H1 (cell line): Measurements from ENCODE around the gene IQUB. TPM values are rescaled to one million over a fixed set of nuclear protein-coding genes. Genes with fewer than 3 reads are reported as not detected.

ENCODE experiments used
- CTCF ChIA-PET: fragments of 300-600 bp; sonication (Branson Sonifier 250); formaldehyde crosslinking; loops from one replicate; lab custom pipeline; 2021; ENCODE audit not compliant: partially characterized antibody; lab: Charles Lee
- POLR2A ChIA-PET: fragments of 300-600 bp; sonication (Branson Sonifier 250); formaldehyde crosslinking; loops from one replicate; lab custom pipeline; 2021; ENCODE audit warnings: inconsistent platforms; ENCODE audit not compliant: partially characterized antibody; lab: Charles Lee
- DNase-seq, 2 experiments: peaks; one replicate each; pipeline versions ENCODE4 v3.0.0 to v3.0.0-alpha.2; 2010 to 2022; ENCODE audit warnings: low spot score in 2 of 2, low read depth in 1 of 2, mixed read lengths in 1 of 2
- FAIRE-seq: peaks from 2 replicates; lab custom pipeline; 2011; peaks lifted over from hg19 to GRCh38; lab: Jason Lieb, UNC
- H2AFZ ChIP-seq: 2 replicates; pipeline ENCODE4 v1.8.1; 2012; ENCODE audit warnings: low read length, inconsistent platforms
- H2AK5ac ChIP-seq: 2 replicates; pipeline ENCODE4 v1.6.1; 2013; ENCODE audit warnings: low read depth, low read length
- H2BK120ac ChIP-seq: replicated peaks from 2 replicates; pipeline ENCODE3; 2013; ENCODE audit warnings: low read depth, low read length, inconsistent platforms
- H2BK12ac ChIP-seq: 2 replicates; pipeline ENCODE4 v1.6.1; 2013; ENCODE audit warnings: low read depth, low read length
- H2BK15ac ChIP-seq: 2 replicates; pipeline ENCODE4 v1.6.1; 2013; ENCODE audit warnings: low read length
- H2BK20ac ChIP-seq: 2 replicates; pipeline ENCODE4 v1.6.1; 2013; ENCODE audit warnings: low read length
- H2BK5ac ChIP-seq: 2 replicates; pipeline ENCODE4 v1.6.1; 2013; ENCODE audit warnings: low read depth, low read length
- H3K14ac ChIP-seq: 2 replicates; pipeline ENCODE4 v1.6.1; 2013; ENCODE audit warnings: inconsistent platforms; ENCODE audit not compliant: insufficient read length
- H3K18ac ChIP-seq: 2 replicates; pipeline ENCODE4 v1.6.1; 2013; ENCODE audit warnings: low read length; ENCODE audit errors: extremely low read depth
- H3K23ac ChIP-seq: 2 replicates; pipeline ENCODE4 v1.6.1; 2013; ENCODE audit warnings: inconsistent platforms; ENCODE audit not compliant: insufficient read length
- H3K23me2 ChIP-seq: 2 replicates; pipeline ENCODE4 v1.6.1; 2013; ENCODE audit warnings: low read depth, low read length
- H3K27ac ChIP-seq: 2 replicates; pipeline ENCODE4 v1.6.1; 2011; ENCODE audit warnings: low read depth, low read length, inconsistent platforms
- H3K27me3 ChIP-seq, 4 experiments: replicated peaks in 1 of 4; 1 replicate in 1 of 4; 2 replicates in 3 of 4; pipeline versions ENCODE4 v1.6.1 to v1.8.1; 2011 to 2013; ENCODE audit warnings: low read length in 3 of 4, mild to moderate bottlenecking in 3 of 4, inconsistent platforms in 2 of 4, mixed read lengths in 2 of 4, moderate library complexity in 1 of 4; ENCODE audit not compliant: control insufficient read depth in 3 of 4, insufficient read depth in 3 of 4; ENCODE audit errors: extremely low read depth in 1 of 4
- H3K36me3 ChIP-seq, 4 experiments: 2 replicates each; pipeline versions ENCODE4 v1.6.1 to v1.8.1; 2011 to 2013; ENCODE audit warnings: mild to moderate bottlenecking in 4 of 4, low read length in 3 of 4, moderate library complexity in 2 of 4, control low read depth in 1 of 4, inconsistent platforms in 1 of 4; ENCODE audit not compliant: insufficient read depth in 4 of 4, control insufficient read depth in 2 of 4
- H3K4ac ChIP-seq: replicated peaks from 2 replicates; pipeline ENCODE3; 2013; ENCODE audit warnings: low read length, low read depth, mixed read lengths, inconsistent platforms; ENCODE audit not compliant: insufficient read length
- H3K4me1 ChIP-seq, 4 experiments: replicated peaks in 1 of 4; 1 replicate in 1 of 4; 2 replicates in 3 of 4; pipeline versions ENCODE4 v1.6.1 to v1.8.1; 2011 to 2013; ENCODE audit warnings: low read length in 3 of 4, inconsistent platforms in 2 of 4, mixed read lengths in 1 of 4; ENCODE audit not compliant: insufficient read depth in 4 of 4, control insufficient read depth in 3 of 4
- H3K4me2 ChIP-seq, 2 experiments: 2 replicates each; pipeline versions ENCODE4 v1.6.1 to v1.8.1; 2011 to 2013; ENCODE audit warnings: low read depth in 2 of 2, low read length in 2 of 2, control low read depth in 1 of 2, inconsistent platforms in 1 of 2, mild to moderate bottlenecking in 1 of 2; ENCODE audit not compliant: insufficient read depth in 1 of 2
- H3K4me3 ChIP-seq, 4 experiments: fragments of 200-600, 300-600 bp in 1 of 4; sonication (generic), shearing (Covaris generic), sonication (Bioruptor Twin) in 1 of 4; 2 replicates each; pipeline versions ENCODE4 v1.5.1 to v1.8.1; 2011 to 2016; ENCODE audit warnings: low read length in 4 of 4, low read depth in 3 of 4, control low read depth in 2 of 4, inconsistent platforms in 2 of 4, mild to moderate bottlenecking in 2 of 4, mixed read lengths in 1 of 4, moderate library complexity in 1 of 4; ENCODE audit not compliant: insufficient read depth in 2 of 4; ENCODE audit errors: extremely low read depth in 1 of 4
- H3K56ac ChIP-seq: replicated peaks from 2 replicates; pipeline ENCODE3; 2013; ENCODE audit warnings: low read depth, mild to moderate bottlenecking, mixed read lengths, low read length, inconsistent platforms; ENCODE audit not compliant: insufficient read length
- H3K79me1 ChIP-seq: 2 replicates; pipeline ENCODE4 v1.6.1; 2013; ENCODE audit warnings: low read depth, low read length, control low read depth
- H3K79me2 ChIP-seq, 2 experiments: 2 replicates each; pipeline versions ENCODE4 v1.6.1 to v1.8.1; 2012 to 2013; ENCODE audit warnings: low read length in 2 of 2, mild to moderate bottlenecking in 2 of 2, inconsistent platforms in 1 of 2; ENCODE audit not compliant: insufficient read depth in 2 of 2, control insufficient read depth in 1 of 2
- H3K9ac ChIP-seq, 4 experiments: replicated peaks in 1 of 4; 1 replicate in 1 of 4; 2 replicates in 3 of 4; pipeline versions ENCODE4 v1.6.1 to v1.8.1; 2011 to 2013; ENCODE audit warnings: low read depth in 3 of 4, low read length in 3 of 4, control low read depth in 2 of 4, mild to moderate bottlenecking in 2 of 4, moderate library complexity in 2 of 4, inconsistent platforms in 1 of 4; ENCODE audit errors: extremely low read depth in 1 of 4
- H3K9me3 ChIP-seq, 2 experiments: 2 replicates each; pipeline versions ENCODE4 v1.6.1 to v1.8.1; 2012 to 2013; ENCODE audit warnings: mild to moderate bottlenecking in 2 of 2, moderate library complexity in 2 of 2, control low read depth in 1 of 2, inconsistent platforms in 1 of 2, low read depth in 1 of 2, low read length in 1 of 2, mixed read lengths in 1 of 2; ENCODE audit not compliant: insufficient read depth in 2 of 2
- H4K20me1 ChIP-seq, 2 experiments: replicated peaks in 1 of 2; 2 replicates each; pipeline versions ENCODE3 to v1.8.1; 2011 to 2013; ENCODE audit warnings: inconsistent platforms in 2 of 2, low read length in 2 of 2, mild to moderate bottlenecking in 1 of 2; ENCODE audit not compliant: insufficient read depth in 2 of 2, control insufficient read depth in 1 of 2
- H4K5ac ChIP-seq: 2 replicates; pipeline ENCODE4 v1.6.1; 2013; ENCODE audit warnings: low read length, low read depth, mixed read lengths, inconsistent platforms; ENCODE audit not compliant: insufficient read length
- H4K8ac ChIP-seq: 2 replicates; pipeline ENCODE4 v1.8.0; 2013; ENCODE audit warnings: mild to moderate bottlenecking, moderate library complexity, low read length, inconsistent platforms; ENCODE audit not compliant: insufficient read depth; ENCODE audit errors: extremely low read depth
- H4K91ac ChIP-seq: replicated peaks from 2 replicates; pipeline ENCODE3; 2013; ENCODE audit warnings: low read length, mixed read lengths, inconsistent platforms; ENCODE audit not compliant: insufficient read length
- CHD1 ChIP-seq: IDR thresholded peaks from 2 replicates; pipeline ENCODE4 v1.6.1; 2012; ENCODE audit warnings: low read depth, low read length, improper control_type of control experiment
- CTCF ChIP-seq, 3 experiments: IDR thresholded peaks; 1 replicate in 2 of 3; 2 replicates in 1 of 3; pipeline versions ENCODE4 v1.5.1 to v1.6.1; 2011; ENCODE audit warnings: low read length in 3 of 3, mild to moderate bottlenecking in 3 of 3, inconsistent platforms in 2 of 3, low read depth in 1 of 3, moderate library complexity in 1 of 3; ENCODE audit not compliant: insufficient read depth in 1 of 3; ENCODE audit errors: control extremely low read depth in 1 of 3
- RAD21 ChIP-seq, 2 experiments: IDR thresholded peaks in 1 of 2; conservative IDR thresholded peaks in 1 of 2; 2 replicates each; pipeline ENCODE4 v1.6.1; 2011; ENCODE audit warnings: low read depth in 2 of 2, low read length in 2 of 2, improper control_type of control experiment in 1 of 2, inconsistent platforms in 1 of 2, mild to moderate bottlenecking in 1 of 2, moderate library complexity in 1 of 2
- WGBS, 2 experiments: shearing (Covaris generic) in 1 of 2; methylation state at CpG; one replicate each; pipeline versions ENCODE4 v1.1.6 to v1.1.7; 2013 to 2015; ENCODE audit warnings: low lambda C conversion rate in 2 of 2, mixed read lengths in 2 of 2, inconsistent platforms in 1 of 2, low coverage in 1 of 2, missing lambda C conversion rate in 1 of 2; ENCODE audit not compliant: insufficient replicate concordance in 2 of 2, insufficient coverage in 1 of 2, insufficient read length in 1 of 2; ENCODE audit errors: extremely low coverage in 1 of 2, missing lambda C conversion rate in 1 of 2; 5-methylcytosine and 5-hydroxymethylcytosine counted together
- polyA plus RNA-seq, 7 experiments: library from polyadenylated mRNA; depleted of rRNA in 3 of 7; stranded (reverse) in 5 of 7; unstranded in 2 of 7; fragments of >200 nt in 5 of 7; fragments of 200-250 nt in 2 of 7; gene quantifications; 1 replicate in 5 of 7; 2 replicates in 1 of 7; 4 replicates in 1 of 7; pipeline versions ENCODE4 v1.2.1 to v1.2.3, GENCODE V29; 2011 to 2013; ENCODE audit warnings: missing spikeins in 2 of 7, mixed read lengths in 2 of 7
- total RNA-seq: library from RNA; stranded (reverse); fragmentation: NEBNext Ultra II Directional; extraction: Animal tissue kit (Norgen Biotek cat#: 25700); gene quantifications from 2 replicates; pipeline ENCODE4 v1.2.1, GENCODE V29; 2021

IQUB gene
- total and polyA plus RNA-seq, 2 of the 8 experiments (the other 6 are each of a cell fraction or from before 2014, with no cell fraction given): 0.12 to 0.82 TPM

- Histone ChIP-seq H3K79me1 (no peaks in the 10 kb centered on the region), H3K14ac (no peak overlapping the region), H2BK15ac (no peak overlapping the region), H3K27me3 (no peaks in the 10 kb centered on the region), H3K4me1 (no peaks in the 10 kb centered on the region), H2BK5ac (no peak overlapping the region), H2BK120ac (no peak overlapping the region), H3K18ac (no peak overlapping the region), H3K23ac (no peak overlapping the region), H3K4me2 (no peak overlapping the region), H3K36me3 (no peaks in the 10 kb centered on the region), H3K9ac (no peak overlapping the region), H3K4ac (no peak overlapping the region), H4K91ac (no peak overlapping the region), H2BK20ac (no peak overlapping the region), H3K56ac (no peak overlapping the region), H2AFZ (peak overlapping the region; percentile 88), H3K79me2 (no peaks in the 10 kb centered on the region), H3K9me3 (no peaks in the 10 kb centered on the region; a peak in 1 of 4 replicates), H3K4me3 (no peak overlapping the region), H2AK5ac (no peak overlapping the region), H4K20me1 (no peaks in the 10 kb centered on the region), H2BK12ac (no peak overlapping the region), H3K23me2 (no peaks in the 10 kb centered on the region), H3K27ac (no peak overlapping the region), H4K5ac (no peak overlapping the region), H4K8ac (no peak overlapping the region)
- ChIA-PET POLR2A (interaction anchor here (0.7 to 1.5 kb wide), 2 partner anchors 45 to 62 kb away, joined by 4 read pairs; no protein-coding TSS in a partner anchor), CTCF (interaction anchor here (0.7 to 4.4 kb wide), 25 partner anchors 8 to 288 kb away, joined by 3 to 18 read pairs (median 3); partner anchors contain the start of gene IQUB)
- DNase-seq: no peak
- TF ChIP-seq CTCF (IDR thresholded peaks at IDR 0.05; ENCODE audit: control extremely low read depth in 1 of 3, insufficient read depth in 1 of 3, low read depth in 1 of 3, low read length in 3 of 3) (peak in 1 of 3 experiments; percentile 38; a peak in 2 of 4 replicates), RAD21 (IDR thresholded peaks at IDR 0.05 in 1 of 2, conservative IDR thresholded peaks at IDR 0.05 in 1 of 2; ENCODE audit: low read depth in 2 of 2, low read length in 2 of 2) (peak in 1 of 2 experiments; percentile 19; a peak in 1 of 4 replicates), CHD1 (no peak)
- no peak for FAIRE-seq
- 77% methylated on average over 3 of the region's 3 CpGs; no CpG with 5 or more reads in 1 of the 2 experiments for WGBS, 2 experiments
Measured at GRCh38 chr7:123492485-123492884, 41.9 kb downstream of the IQUB start.
